Measurements from ENCODE around the gene IFITM2.

Gene IFITM2

DNA sequence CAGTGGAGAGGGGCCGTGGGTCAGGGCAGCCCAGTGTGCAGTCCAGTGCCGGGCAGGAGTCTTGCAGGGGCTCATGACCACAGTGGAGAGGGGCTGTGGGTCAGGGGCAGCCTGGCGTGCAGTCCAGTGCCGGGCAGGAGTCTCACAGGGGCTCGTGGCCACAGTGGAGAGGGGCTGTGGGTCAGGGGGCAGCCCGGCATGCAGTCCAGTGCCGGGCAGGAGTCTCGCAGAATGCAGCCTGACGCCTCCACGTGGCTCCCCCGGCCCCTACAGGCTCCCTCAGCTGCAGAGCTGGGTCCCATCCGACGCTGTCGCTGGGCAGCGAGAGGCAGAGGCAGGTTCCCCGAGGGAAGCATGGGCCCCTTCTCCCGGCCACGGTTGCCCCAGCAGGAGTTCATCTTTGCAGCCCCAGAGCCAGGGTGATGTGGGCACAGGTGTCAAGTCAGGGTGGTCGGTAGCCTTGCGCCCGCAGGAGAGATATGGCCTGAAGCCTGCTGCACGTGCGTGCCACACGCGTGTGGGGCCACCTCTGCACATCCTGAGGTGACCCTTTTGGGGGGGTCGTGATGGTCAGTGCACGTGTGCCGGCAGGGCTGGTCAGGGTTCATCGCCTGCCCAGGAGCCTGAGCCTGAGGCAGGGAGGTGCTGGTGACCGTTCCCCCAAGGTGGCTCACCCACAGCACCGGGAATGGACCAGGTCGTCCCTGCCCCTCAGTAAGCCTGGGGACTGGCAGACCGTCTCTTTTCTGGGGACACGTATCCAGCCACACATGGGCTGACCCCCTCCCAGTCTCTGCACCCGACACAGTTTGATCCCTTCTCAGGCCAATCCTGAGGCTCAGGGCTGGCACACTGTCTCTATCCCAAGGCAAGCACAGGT lies 11.2 kb upstream of the IFITM2 start:
- Histone ChIP-seq H3K9me3 (ENCODE audit: control insufficient read depth, insufficient read depth, low read length) (no peaks in the 10 kb centered on the region), H3K36me3 (ENCODE audit: control insufficient read depth, insufficient read depth, low read length) (peaks cover 31% of the 10 kb centered on the region), H3K4me3 (ENCODE audit: low read depth, low read length) (no peak overlapping the region), H3K9ac (ENCODE audit: low read depth, low read length) (no peak overlapping the region), H3K27me3 (ENCODE audit: control insufficient read depth, insufficient read depth, low read length) (no peaks in the 10 kb centered on the region), H3K27ac (ENCODE audit: low read depth, low read length) (no peak overlapping the region), H3K4me1 (ENCODE audit: control insufficient read depth, insufficient read depth, low read length) (peaks cover 11% of the 10 kb centered on the region)

DNA sequence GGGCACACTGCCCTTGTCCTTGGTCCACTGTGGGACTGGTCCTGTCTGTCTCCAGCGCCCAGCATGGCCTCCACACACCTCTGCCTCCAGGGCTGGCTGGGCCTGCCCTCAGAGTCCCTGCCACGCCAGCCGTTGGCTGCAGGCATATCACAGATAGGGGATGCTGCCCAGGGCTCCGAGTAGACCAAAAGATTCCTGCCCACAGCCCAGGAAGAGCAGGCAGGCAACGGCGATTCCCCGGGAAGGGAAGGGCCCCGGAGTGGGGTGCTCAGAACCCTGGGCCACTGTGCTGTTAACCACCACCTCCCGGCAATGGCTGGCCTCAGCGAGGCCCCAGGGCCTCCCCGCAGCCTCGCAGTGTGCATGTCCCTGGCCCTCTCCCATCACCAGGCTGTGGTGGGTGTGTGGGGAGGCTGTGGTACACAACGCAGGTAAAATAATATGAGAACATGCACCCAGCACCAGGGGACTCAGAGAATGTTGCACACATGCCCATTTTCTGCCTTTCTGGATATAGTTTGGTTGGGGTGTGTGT lies 10.5 kb upstream of the IFITM2 start:
- peaks cover 10% of the 10 kb centered on the region for H3K4me1 ChIP-seq (ENCODE audit: control insufficient read depth, insufficient read depth, low read length)
- no peaks in the 10 kb centered on the region for H3K9me3 ChIP-seq (ENCODE audit: control insufficient read depth, insufficient read depth, low read length)
- H3K27ac ChIP-seq (ENCODE audit: low read depth, low read length), result no peak overlapping the region
- H3K4me3 ChIP-seq (ENCODE audit: low read depth, low read length), result no peak overlapping the region
- H3K27me3 ChIP-seq (ENCODE audit: control insufficient read depth, insufficient read depth, low read length), result no peaks in the 10 kb centered on the region
- H3K9ac ChIP-seq (ENCODE audit: low read depth, low read length), result no peak overlapping the region
- H3K36me3 ChIP-seq (ENCODE audit: control insufficient read depth, insufficient read depth, low read length), result peaks cover 31% of the 10 kb centered on the region

DNA sequence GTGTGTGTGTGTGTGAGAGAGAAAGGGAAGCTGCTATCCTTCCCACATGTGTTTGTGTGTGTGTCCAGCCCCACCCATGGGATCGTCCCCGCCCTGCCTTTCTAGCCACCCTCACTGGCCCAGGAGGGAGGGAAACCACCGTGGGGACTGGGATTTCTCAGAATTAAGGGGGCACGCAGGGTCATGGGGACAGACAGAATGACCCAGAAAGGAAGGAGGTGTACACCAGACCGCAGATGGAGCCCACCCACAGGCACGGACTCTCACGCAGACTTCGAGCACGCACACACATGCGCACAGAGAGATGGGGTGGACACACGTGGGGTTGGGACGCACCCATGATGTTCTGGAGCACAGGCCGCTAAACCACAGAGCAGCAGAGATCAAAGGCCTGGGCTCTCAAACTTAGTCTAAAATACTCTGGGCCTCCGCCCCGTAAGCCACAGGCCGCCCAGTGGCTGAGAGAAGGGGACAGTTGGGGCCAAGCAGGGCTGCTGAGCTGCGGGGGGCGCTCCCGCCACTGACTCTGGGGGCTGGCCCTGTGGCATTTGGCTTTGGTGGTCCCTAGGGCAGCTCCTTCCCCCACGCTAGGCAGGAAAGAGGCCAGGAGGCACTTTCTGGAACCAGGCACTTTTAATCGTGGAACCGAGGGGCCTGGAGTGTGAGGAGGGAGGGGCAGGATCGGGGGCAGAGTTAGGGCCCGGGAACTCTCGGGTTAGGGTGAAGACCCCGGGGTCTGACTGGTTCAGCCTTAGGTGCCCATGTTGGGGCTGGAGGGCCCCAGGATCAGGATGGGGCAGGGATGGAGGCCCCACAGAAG lies 9.8 kb upstream of the IFITM2 start:
- peaks cover 26% of the 10 kb centered on the region for H3K36me3 ChIP-seq (ENCODE audit: control insufficient read depth, insufficient read depth, low read length)
- H3K9me3 ChIP-seq (ENCODE audit: control insufficient read depth, insufficient read depth, low read length), result no peaks in the 10 kb centered on the region
- peaks cover 10% of the 10 kb centered on the region for H3K4me1 ChIP-seq (ENCODE audit: control insufficient read depth, insufficient read depth, low read length)
- no peak overlapping the region for H3K4me3 ChIP-seq (ENCODE audit: low read depth, low read length)
- H3K27me3 ChIP-seq (ENCODE audit: control insufficient read depth, insufficient read depth, low read length), result no peaks in the 10 kb centered on the region
- H3K9ac ChIP-seq (ENCODE audit: low read depth, low read length), result no peak overlapping the region
- H3K27ac ChIP-seq (ENCODE audit: low read depth, low read length), result no peak overlapping the region

DNA sequence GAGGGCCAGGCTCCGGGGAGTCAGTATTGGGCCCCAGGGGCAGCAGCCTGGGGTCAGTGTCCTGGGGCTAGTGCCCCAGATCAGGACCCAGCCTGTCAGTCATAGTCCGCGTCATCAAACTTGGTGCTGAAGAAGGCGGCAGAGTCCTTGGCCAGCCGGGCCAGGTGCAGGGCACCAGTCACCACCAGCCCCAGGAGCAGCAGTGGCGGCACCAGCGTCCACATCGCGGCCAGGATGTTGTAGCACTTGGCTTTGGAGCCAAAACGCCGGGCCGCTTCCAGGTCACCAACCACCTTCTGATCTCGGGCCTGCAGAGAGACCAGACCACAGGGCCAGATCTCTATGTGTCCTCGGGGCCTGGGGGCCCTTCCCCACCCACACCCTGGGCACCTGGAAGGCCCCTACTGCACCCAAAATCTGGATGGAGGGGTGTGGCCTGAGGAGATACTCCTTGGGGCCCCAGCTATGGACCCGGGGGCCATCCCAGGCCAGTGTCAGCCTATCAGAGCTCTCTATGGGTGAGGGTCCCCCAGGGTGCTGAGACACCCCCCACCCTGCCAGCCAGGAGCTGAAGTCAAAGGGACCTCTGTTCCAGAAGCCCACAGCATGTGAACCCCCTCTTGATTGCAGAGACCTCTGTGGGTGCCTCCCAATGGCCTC lies 9.1 kb upstream of the IFITM2 start:
- H3K27ac ChIP-seq (ENCODE audit: low read depth, low read length), result no peak overlapping the region
- H3K36me3 ChIP-seq (ENCODE audit: control insufficient read depth, insufficient read depth, low read length), result peaks cover 20% of the 10 kb centered on the region
- H3K4me3 ChIP-seq (ENCODE audit: low read depth, low read length), result no peak overlapping the region
- no peaks in the 10 kb centered on the region for H3K9me3 ChIP-seq (ENCODE audit: control insufficient read depth, insufficient read depth, low read length)
- H3K4me1 ChIP-seq (ENCODE audit: control insufficient read depth, insufficient read depth, low read length), result peaks cover 10% of the 10 kb centered on the region
- no peak overlapping the region for H3K9ac ChIP-seq (ENCODE audit: low read depth, low read length)
- no peaks in the 10 kb centered on the region for H3K27me3 ChIP-seq (ENCODE audit: control insufficient read depth, insufficient read depth, low read length)

DNA sequence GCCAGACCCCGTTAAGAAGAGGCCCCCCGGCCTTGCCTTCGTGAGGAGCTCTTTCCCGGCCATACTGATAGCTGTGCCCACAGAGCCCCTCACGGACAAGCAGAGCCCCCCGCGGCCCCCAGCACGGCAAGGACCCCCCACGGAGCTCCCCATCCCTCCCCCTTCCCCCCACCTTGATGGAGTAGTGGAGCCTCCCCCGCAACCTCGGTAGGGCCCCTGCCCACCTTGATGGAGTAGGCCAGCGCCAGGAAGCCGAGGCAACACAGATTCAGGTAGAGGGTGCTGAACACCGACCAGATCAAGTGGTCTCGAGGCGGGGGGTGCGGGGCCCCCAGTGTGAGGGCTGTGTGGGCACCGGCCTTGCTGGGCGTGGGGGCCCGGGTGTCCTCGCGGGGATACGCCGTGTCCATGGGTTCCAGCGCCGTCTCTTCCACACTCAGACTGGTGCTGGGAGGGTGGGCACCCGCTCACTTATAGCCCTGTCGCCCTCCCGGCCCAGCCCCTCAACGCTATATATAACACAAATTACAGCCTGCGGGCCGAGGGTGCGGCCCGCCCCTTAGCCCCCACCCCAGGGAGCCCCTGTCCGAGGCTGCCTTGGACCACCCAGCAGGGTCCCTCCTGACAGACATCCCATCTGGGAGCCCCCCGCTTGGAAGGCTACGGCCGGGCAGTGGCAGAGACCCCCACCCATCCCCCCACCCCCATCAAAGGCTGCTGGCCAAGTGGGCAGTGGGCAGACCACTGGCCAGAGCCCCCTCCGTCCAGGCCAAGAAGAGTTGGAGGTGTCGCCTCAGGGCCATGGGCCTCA lies 8.3 kb upstream of the IFITM2 start, which contains the start of gene IFITM5:
TSS of gene IFITM5 (minus strand) at position 446 of the 811 bp plus-strand sequence. CDS start at position 410, 36 bp downstream.
- H3K9me3 ChIP-seq (ENCODE audit: control insufficient read depth, insufficient read depth, low read length), result no peaks in the 10 kb centered on the region
- H3K27ac ChIP-seq (ENCODE audit: low read depth, low read length), result no peak within 1 kb of the TSS
- H3K9ac ChIP-seq (ENCODE audit: low read depth, low read length), result peak within 1 kb of the TSS; percentile 14; the same call in 1 of the 2 replicates
- no peaks in the 10 kb centered on the region for H3K27me3 ChIP-seq (ENCODE audit: control insufficient read depth, insufficient read depth, low read length)
- peaks cover 10% of the 10 kb centered on the region for H3K4me1 ChIP-seq (ENCODE audit: control insufficient read depth, insufficient read depth, low read length)
- peaks cover 12% of the 10 kb centered on the region for H3K36me3 ChIP-seq (ENCODE audit: control insufficient read depth, insufficient read depth, low read length)
- no peak within 1 kb of the TSS for H3K4me3 ChIP-seq (ENCODE audit: low read depth, low read length)

DNA sequence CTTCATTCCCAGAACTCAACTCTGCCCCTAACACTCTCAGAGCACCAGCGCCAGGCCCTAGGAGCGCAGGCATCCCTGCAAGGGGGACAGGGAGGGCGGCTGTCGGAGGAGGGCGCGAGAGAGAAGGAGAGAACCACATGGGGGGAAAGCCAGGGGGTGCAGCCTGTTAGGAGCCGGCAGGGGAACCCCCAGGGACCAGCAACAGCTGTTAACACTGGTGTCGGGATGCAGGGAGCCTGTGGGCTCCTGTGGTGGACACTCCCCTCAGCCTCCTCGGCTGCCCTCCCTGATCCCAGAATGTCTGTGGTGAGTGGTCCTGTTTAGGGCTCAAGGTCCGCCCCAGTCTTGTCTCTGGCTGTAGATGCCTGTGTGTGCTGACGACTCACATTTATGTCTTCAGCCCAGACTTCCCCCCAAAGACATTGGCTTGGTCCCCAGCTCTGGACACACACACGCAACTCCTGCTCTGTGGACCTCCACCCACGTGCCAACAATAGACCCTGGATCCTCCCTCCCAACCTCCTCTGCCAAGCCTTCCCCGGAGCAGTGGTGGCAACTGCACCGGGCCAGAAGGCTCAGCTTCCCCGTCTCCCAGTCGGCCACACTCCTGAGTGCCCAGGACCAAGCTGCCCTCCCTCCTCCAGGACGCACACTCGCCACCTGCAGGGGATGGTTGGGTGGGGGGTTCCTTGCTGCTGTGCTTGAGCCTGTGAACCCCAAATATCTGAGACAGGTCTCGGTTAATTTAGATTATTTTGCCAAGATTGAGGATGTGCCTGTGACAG lies 7.5 kb upstream of the IFITM2 start:
- H3K36me3 ChIP-seq (ENCODE audit: control insufficient read depth, insufficient read depth, low read length), result peaks cover 5% of the 10 kb centered on the region
- peak overlapping the region; percentile 14; the same call in 1 of the 2 replicates for H3K9ac ChIP-seq (ENCODE audit: low read depth, low read length)
- H3K4me3 ChIP-seq (ENCODE audit: low read depth, low read length), result no peak overlapping the region
- H3K27me3 ChIP-seq (ENCODE audit: control insufficient read depth, insufficient read depth, low read length), result no peaks in the 10 kb centered on the region
- peaks cover 14% of the 10 kb centered on the region for H3K4me1 ChIP-seq (ENCODE audit: control insufficient read depth, insufficient read depth, low read length)
- no peak overlapping the region for H3K27ac ChIP-seq (ENCODE audit: low read depth, low read length)
- H3K9me3 ChIP-seq (ENCODE audit: control insufficient read depth, insufficient read depth, low read length), result no peaks in the 10 kb centered on the region

DNA sequence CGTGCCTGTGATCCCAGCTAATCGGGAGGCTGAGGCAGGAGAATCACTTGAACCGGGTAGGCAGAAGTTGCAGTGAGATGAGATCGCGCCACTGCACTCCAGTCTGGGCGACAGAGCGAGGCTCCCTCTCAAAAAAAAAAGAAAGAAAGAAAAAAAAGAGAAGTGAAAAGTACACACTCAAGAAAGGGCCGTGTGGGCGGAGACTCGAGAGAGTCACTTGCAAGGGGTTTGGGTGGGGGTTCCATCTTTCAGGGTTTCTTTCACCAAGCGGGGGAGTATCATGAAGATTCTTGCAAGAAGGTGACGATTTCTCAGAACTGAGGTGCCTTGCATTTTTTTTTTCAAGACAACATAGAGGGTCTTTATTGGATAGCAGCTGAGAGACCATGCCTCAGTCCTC lies 4.3 kb upstream of the IFITM2 start:
- no peak overlapping the region for H3K27ac ChIP-seq (ENCODE audit: low read depth, low read length)

DNA sequence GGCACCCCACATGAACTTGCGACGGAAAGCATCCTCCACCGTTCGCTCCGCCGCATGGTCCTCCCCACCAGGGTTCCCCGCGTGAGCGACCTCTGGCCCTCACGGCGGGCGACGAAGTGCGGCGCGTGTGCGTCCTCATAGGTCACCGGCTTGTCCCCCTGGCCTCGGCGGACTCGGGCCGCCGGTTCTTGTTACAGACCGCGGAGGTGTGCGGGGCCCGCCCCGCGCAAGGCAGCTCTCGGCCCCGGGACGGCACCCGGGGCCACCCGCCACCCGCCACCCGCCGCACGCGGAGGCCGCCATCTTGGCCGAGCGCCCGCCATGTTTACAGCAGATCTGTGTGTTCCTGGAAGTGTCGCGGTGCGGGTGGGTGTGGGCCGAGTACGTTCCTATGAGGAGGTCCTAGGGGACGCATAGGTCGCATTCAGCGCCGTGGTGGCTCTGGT lies 3.5 kb upstream of the IFITM2 start:
- Histone ChIP-seq H3K36me3 (ENCODE audit: control insufficient read depth, insufficient read depth, low read length) (no peaks in the 10 kb centered on the region), H3K4me3 (ENCODE audit: low read depth, low read length) (no peak overlapping the region), H3K9ac (ENCODE audit: low read depth, low read length) (no peak overlapping the region), H3K4me1 (ENCODE audit: control insufficient read depth, insufficient read depth, low read length) (peaks cover 41% of the 10 kb centered on the region), H3K27ac (ENCODE audit: low read depth, low read length) (no peak overlapping the region), H3K27me3 (ENCODE audit: control insufficient read depth, insufficient read depth, low read length) (no peaks in the 10 kb centered on the region), H3K9me3 (ENCODE audit: control insufficient read depth, insufficient read depth, low read length) (no peaks in the 10 kb centered on the region)

More for the DNA sequence above, 4.3 kb upstream of the IFITM2 start:
- Histone ChIP-seq H3K4me3 (ENCODE audit: low read depth, low read length) (no peak overlapping the region), H3K4me1 (ENCODE audit: control insufficient read depth, insufficient read depth, low read length) (peaks cover 38% of the 10 kb centered on the region), H3K27me3 (ENCODE audit: control insufficient read depth, insufficient read depth, low read length) (no peaks in the 10 kb centered on the region), H3K9me3 (ENCODE audit: control insufficient read depth, insufficient read depth, low read length) (no peaks in the 10 kb centered on the region), H3K36me3 (ENCODE audit: control insufficient read depth, insufficient read depth, low read length) (no peaks in the 10 kb centered on the region), H3K9ac (ENCODE audit: low read depth, low read length) (no peak overlapping the region)

DNA sequence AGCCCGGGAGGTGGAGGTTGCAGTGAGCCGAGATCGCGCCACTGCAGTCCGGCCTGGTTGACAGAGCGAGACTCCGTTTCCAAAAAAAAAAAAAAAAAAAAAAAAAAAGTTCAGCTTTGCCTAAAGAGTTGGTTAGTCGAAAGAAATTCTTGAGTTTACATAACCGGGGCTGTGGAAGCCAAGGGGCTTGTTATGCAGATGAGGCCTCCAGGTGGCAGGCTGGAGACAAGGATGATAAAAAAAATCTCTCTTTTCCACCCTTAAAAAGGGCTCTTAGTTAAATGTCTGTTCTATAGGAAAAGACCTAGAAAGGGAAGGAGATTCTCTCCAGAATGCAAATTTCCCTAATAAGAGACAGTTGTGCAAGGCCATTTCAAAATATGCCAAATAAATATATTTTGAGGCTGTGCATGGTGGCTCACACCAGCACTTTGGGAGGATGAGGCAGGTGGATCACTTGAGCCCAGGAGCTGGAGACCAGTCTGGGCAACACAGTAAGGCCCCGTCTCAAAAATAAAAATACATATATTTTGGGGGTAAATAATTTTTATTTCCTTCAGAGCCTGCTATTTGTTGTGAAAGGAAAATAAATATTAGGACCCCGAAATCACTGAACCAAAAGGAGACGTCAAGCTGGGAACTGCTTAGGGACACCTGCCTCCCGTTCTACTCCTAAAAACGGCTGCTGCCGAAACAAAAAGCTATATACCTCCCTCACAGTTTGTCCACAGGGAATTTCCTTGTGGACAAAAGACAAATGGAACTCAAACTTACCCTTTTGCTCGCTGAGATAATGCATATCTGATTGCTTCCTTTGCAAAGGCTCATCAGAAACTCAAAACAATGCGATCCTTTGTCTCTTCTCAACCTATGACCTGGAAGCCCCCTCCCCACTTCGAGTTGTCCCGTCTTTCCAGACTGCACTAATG lies 2.4 kb upstream of the IFITM2 start:
- peaks cover 47% of the 10 kb centered on the region for H3K4me1 ChIP-seq (ENCODE audit: control insufficient read depth, insufficient read depth, low read length)
- H3K36me3 ChIP-seq (ENCODE audit: control insufficient read depth, insufficient read depth, low read length), result no peaks in the 10 kb centered on the region
- no peaks in the 10 kb centered on the region for H3K9me3 ChIP-seq (ENCODE audit: control insufficient read depth, insufficient read depth, low read length)
- no peaks in the 10 kb centered on the region for H3K27me3 ChIP-seq (ENCODE audit: control insufficient read depth, insufficient read depth, low read length)
- peak overlapping the region; percentile 57; the same call in 1 of the 2 replicates for H3K9ac ChIP-seq (ENCODE audit: low read depth, low read length)
- H3K27ac ChIP-seq (ENCODE audit: low read depth, low read length), result peak overlapping the region; percentile 91
- H3K4me3 ChIP-seq (ENCODE audit: low read depth, low read length), result peak overlapping the region; percentile 37; the same call in 1 of the 2 replicates

Data from HUES48 (cell line).